MCF 10A (cell line): ENCODE measurements around the gene RPS19BP1. TPM values are rescaled to one million over a fixed set of nuclear protein-coding genes. Genes with fewer than 3 reads are reported as not detected.
A peak's percentile ranks its signal among the peaks of the same experiment; 100 is the strongest.
"Not testable (repeated sequence)": the region's sequence is repeated elsewhere in the genome, so short reads cannot be mapped to it uniquely, and the experiment has no call there.

Experiments used
- BruUV-seq: library from RNA; stranded (reverse); fragments of 400-500 nt; replicated peaks from 2 replicates; lab custom pipeline; 2021; lab: Mats Ljungman, UMichigan
- CTCF ChIA-PET: fragments of 300-600 bp; sonication (Branson Sonifier 250); formaldehyde crosslinking; extraction: SDS; loops from one replicate; lab custom pipeline; 2021; ENCODE audit warnings: antibody characterized with exemption, inconsistent platforms; lab: Yijun Ruan, JAX
- POLR2A ChIA-PET: fragments of 300-600, 350-650 bp; sonication (Branson Sonifier 250); formaldehyde crosslinking; extraction: SDS; loops from one replicate; lab custom pipeline; 2020; ENCODE audit warnings: antibody characterized with exemption, inconsistent platforms; lab: Yijun Ruan, JAX
- DNase-seq: peaks from one replicate; pipeline ENCODE4 v3.0.0-alpha.2; 2018; ENCODE audit not compliant: unreplicated experiment
- H3K27ac Mint-ChIP-seq: one replicate; pipeline ENCODE4 v1.8.0; 2022; ENCODE audit warnings: mild to moderate bottlenecking, low read depth, mixed read lengths; ENCODE audit not compliant: unreplicated experiment
- H3K27me3 Mint-ChIP-seq: one replicate; pipeline ENCODE4 v1.8.0; 2022; ENCODE audit warnings: mixed read lengths; ENCODE audit not compliant: insufficient read depth, unreplicated experiment
- H3K36me3 Mint-ChIP-seq: one replicate; pipeline ENCODE4 v1.8.0; 2022; ENCODE audit warnings: mild to moderate bottlenecking, moderate library complexity, mixed read lengths; ENCODE audit not compliant: insufficient read depth, unreplicated experiment
- H3K4me1 Mint-ChIP-seq: one replicate; pipeline ENCODE4 v1.8.0; 2022; ENCODE audit warnings: mixed read lengths; ENCODE audit not compliant: insufficient read depth, unreplicated experiment
- H3K4me3 Mint-ChIP-seq: one replicate; pipeline ENCODE4 v1.8.0; 2022; ENCODE audit warnings: mild to moderate bottlenecking, moderate library complexity, mixed read lengths; ENCODE audit not compliant: unreplicated experiment
- H3K9me3 Mint-ChIP-seq: one replicate; pipeline ENCODE4 v1.8.0; 2022; ENCODE audit warnings: mixed read lengths; ENCODE audit not compliant: unreplicated experiment
- intact Hi-C: fragments of 100-400 bp; cut with micrococcal nuclease; formaldehyde crosslinking; loops from 2 replicates; pipeline ENCODE4 v1.14.1; 2022
- total RNA-seq: library from RNA; stranded (reverse); gene quantifications from 2 replicates; pipeline ENCODE4 v1.2.3, GENCODE V29; 2022
- TF ChIP-seq, protein P1 (sequence below): fragments of 200-600 bp; IDR thresholded peaks from one replicate; pipeline ENCODE4 v1.8.0; 2022; ENCODE audit warnings: antibody characterized with exemption, mild to moderate bottlenecking; ENCODE audit not compliant: unreplicated experiment

RPS19BP1 gene
- total RNA-seq, 1 experiment from 2014 or later: 104 TPM

DNA sequence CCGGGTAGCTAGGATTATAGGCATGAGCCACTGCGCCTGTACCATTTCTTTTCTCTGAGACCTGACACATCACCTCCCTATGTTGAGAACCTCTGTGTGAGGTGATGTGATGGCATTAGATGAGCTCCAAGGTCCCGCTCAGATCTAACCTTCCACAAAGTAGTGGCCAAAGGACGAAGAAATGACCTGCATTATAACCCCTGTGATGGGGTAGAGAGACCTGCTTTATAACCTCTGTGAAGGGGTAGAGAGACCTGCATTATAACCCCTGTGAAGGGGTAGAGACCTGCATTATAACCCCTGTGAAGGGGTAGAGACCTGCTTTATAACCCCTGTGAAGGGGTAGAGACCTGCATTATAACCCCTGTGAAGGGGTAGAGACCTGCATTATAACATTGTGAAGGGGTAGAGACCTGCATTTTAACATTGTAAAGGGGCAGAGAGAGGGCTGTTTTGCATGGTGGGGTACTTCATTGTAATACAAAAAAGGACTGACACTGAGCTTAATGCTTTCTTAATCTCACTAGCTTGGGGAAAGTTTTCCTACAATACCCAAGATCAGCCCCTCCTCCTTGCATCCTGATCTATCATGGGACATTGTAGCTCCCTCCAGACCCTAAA lies 21.9 kb downstream of the RPS19BP1 start:
- DNase-seq: no peak
- Mint-ChIP-seq H3K4me1 (peaks cover 14% of the 10 kb centered on the region), H3K9me3 (no peaks in the 10 kb centered on the region), H3K27me3 (no peaks in the 10 kb centered on the region), H3K27ac (no peak overlapping the region), H3K4me3 (no peak overlapping the region), H3K36me3 (peaks cover 99% of the 10 kb centered on the region)
- intact Hi-C loops: no loop called here
- ChIA-PET CTCF (interaction anchor here (0.5 to 2.8 kb wide), 8 partner anchors 9 to 828 kb away, joined by 3 to 9 read pairs (median 4); partner anchors contain the start of gene MIEF1), POLR2A (interaction anchor here (1.1 to 1.8 kb wide), 2 partner anchors 10 to 21 kb away, joined by 4 to 9 read pairs; partner anchors contain the start of gene ATF4)
- BruUV-seq: no TSS peak
- TF ChIP-seq, protein P1, sequence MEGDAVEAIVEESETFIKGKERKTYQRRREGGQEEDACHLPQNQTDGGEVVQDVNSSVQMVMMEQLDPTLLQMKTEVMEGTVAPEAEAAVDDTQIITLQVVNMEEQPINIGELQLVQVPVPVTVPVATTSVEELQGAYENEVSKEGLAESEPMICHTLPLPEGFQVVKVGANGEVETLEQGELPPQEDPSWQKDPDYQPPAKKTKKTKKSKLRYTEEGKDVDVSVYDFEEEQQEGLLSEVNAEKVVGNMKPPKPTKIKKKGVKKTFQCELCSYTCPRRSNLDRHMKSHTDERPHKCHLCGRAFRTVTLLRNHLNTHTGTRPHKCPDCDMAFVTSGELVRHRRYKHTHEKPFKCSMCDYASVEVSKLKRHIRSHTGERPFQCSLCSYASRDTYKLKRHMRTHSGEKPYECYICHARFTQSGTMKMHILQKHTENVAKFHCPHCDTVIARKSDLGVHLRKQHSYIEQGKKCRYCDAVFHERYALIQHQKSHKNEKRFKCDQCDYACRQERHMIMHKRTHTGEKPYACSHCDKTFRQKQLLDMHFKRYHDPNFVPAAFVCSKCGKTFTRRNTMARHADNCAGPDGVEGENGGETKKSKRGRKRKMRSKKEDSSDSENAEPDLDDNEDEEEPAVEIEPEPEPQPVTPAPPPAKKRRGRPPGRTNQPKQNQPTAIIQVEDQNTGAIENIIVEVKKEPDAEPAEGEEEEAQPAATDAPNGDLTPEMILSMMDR: no peak

DNA sequence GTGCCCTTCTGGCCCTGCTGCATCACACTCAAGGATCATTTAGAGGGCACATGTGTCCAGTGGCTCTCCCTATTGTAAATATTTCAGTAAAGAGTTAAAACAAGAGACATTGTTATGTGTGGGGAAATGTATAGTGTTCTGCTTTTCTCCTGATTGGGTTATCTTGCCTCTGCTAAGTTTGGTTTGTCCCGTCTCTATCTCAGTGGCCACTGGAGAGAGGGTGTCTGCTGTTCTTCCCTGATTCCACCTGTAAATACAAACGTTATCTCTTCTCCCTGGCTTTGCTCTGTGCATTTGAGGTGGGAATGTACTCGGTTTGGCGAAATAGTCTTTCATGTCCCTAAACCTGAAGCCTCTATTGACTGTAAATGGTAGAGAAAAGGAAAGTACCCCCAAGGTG lies 24.2 kb downstream of the RPS19BP1 start:
- H3K36me3 Mint-ChIP-seq: peaks cover 95% of the 10 kb centered on the region
- BruUV-seq: no TSS peak
- no peaks in the 10 kb centered on the region for H3K9me3 Mint-ChIP-seq

DNA sequence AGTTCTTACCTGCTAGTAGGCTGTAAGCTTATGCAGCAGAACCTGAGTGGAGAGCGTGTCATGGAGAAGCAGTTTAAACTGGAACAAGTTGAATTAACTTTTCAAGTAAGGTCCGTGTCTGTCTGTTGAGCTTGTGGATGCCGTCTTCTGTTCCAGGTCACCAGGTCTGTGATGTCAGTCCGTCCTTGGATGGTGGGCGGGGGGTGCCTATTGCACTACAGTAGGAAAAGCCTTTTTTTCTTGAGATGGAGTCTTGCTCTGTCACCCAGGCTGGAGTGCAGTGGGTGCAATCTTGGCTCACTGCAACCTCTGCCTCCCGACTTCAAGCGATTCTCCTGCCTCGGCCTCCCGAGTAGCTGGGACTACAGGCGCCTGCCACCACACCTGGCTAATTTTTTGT lies 25.5 kb downstream of the RPS19BP1 start:
- H3K27ac Mint-ChIP-seq, BruUV-seq, H3K4me3 Mint-ChIP-seq, H3K9me3 Mint-ChIP-seq, DNase-seq, H3K27me3 Mint-ChIP-seq, intact Hi-C loops: not testable (repeated sequence)
- CTCF ChIA-PET: interaction anchor here (1.0 kb wide), 1 partner anchor 13 kb away, joined by 3 read pairs; no protein-coding TSS in a partner anchor
- Mint-ChIP-seq H3K36me3 (peaks cover 81% of the 10 kb centered on the region), H3K4me1 (peaks cover 25% of the 10 kb centered on the region)
- POLR2A ChIA-PET: interaction anchor here (0.7 to 1.8 kb wide), 3 partner anchors 13 to 43 kb away, joined by 3 to 5 read pairs (median 4); partner anchors contain the start of gene ATF4

More for the DNA sequence above, 24.2 kb downstream of the RPS19BP1 start:
- intact Hi-C loops: no loop called here
- Mint-ChIP-seq H3K27ac (no peak overlapping the region), H3K4me3 (no peak overlapping the region), H3K27me3 (no peaks in the 10 kb centered on the region), H3K4me1 (peaks cover 23% of the 10 kb centered on the region)
- DNase-seq: no peak
- ChIA-PET CTCF (no interaction called here), POLR2A (no interaction called here)
- TF ChIP-seq, protein P1: no peak

DNA sequence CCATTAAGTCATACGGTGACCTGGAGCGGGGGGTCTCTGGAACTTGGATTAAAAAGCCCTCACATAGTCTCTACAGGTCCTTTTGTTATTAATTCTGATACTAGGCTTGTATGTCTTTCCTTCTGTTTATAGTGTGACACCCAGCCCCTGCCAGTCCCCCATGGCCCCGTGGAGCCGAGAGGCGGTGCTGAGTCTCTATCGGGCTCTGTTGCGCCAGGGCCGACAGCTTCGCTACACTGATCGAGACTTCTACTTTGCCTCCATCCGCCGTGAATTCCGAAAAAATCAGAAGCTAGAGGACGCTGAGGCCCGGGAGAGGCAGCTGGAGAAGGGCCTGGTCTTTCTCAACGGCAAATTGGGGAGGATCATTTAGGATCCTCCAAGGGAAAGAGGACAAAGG lies 28.5 kb downstream of the RPS19BP1 start:
- TF ChIP-seq, protein P1: no peak
- H3K36me3 Mint-ChIP-seq: peaks cover 52% of the 10 kb centered on the region
- peaks cover 32% of the 10 kb centered on the region for H3K4me1 Mint-ChIP-seq
- POLR2A ChIA-PET: interaction anchor here (0.7 to 4.3 kb wide), 8 partner anchors 13 to 185 kb away, joined by 3 to 58 read pairs (median 14); partner anchors contain the start of genes ATF4 and RPL3
- BruUV-seq: no TSS peak
- no peaks in the 10 kb centered on the region for H3K27me3 Mint-ChIP-seq
- no peak for DNase-seq
- intact Hi-C loops: no loop called here
- CTCF ChIA-PET: no interaction called here
- H3K4me3 Mint-ChIP-seq: peak overlapping the region; percentile 79
- peak overlapping the region; percentile 59 for H3K27ac Mint-ChIP-seq
- H3K9me3 Mint-ChIP-seq: no peaks in the 10 kb centered on the region
